Esophagus muscularis mucosa (tissue), 4 donors: ENCODE data around the gene F10. TPM values are rescaled to one million over a fixed set of nuclear protein-coding genes. Genes with fewer than 3 reads are reported as not detected.

ENCODE experiments used
- DNase-seq: peaks from one replicate; pipeline ENCODE4 v3.0.0-alpha.2; 2017; ENCODE audit errors: extremely low spot score
- H3K27ac ChIP-seq, 4 donors: fragments of 200-600 bp; sonication (generic); replicated peaks in 1 of 4; 1 replicate in 3 of 4; 2 replicates in 1 of 4; pipeline ENCODE4 v1.5.1; 2016 to 2019; ENCODE audit warnings: mild to moderate bottlenecking in 1 of 4
- H3K27me3 ChIP-seq, 4 donors: fragments of 200-600 bp; sonication (generic); one replicate each; pipeline versions ENCODE4 v1.5.1 to v1.6.0; 2016 to 2019
- H3K36me3 ChIP-seq, 4 donors: fragments of 200-600 bp; sonication (generic); one replicate each; pipeline ENCODE4 v1.5.1; 2016 to 2019
- H3K4me1 ChIP-seq, 4 donors: fragments of 200-600 bp; sonication (generic); one replicate each; pipeline ENCODE4 v1.5.1; 2016 to 2019
- H3K4me3 ChIP-seq, 4 donors: fragments of 200-600 bp; sonication (generic); 1 replicate in 2 of 4; 2 replicates in 2 of 4; pipeline ENCODE4 v1.5.1; 2016 to 2019; ENCODE audit warnings: mild to moderate bottlenecking in 4 of 4, moderate library complexity in 1 of 4
- H3K9me3 ChIP-seq, 4 donors: fragments of 200-600 bp; sonication (generic); 1 replicate in 3 of 4; 2 replicates in 1 of 4; pipeline ENCODE4 v1.5.1; 2016 to 2019
- CTCF ChIP-seq, 3 experiments: fragments of 200-600 bp in 2 of 3; fragments of 450-650 bp in 1 of 3; sonication (generic) in 2 of 3; IDR thresholded peaks; one replicate each; pipeline ENCODE4 v1.5.1; 2017 to 2019; ENCODE audit warnings: antibody characterized with exemption in 3 of 3, mild to moderate bottlenecking in 2 of 3, moderate library complexity in 1 of 3
- EP300 ChIP-seq: sonication (generic); formaldehyde crosslinking; IDR thresholded peaks from one replicate; pipeline ENCODE4 v1.6.1; 2017; ENCODE audit warnings: antibody characterized with exemption
- POLR2A ChIP-seq: fragments of 450-650 bp; IDR thresholded peaks from one replicate; pipeline ENCODE4 v1.6.1; 2017; ENCODE audit warnings: antibody characterized with exemption, moderate library complexity, mild to moderate bottlenecking, low read depth
- POLR2AphosphoS5 ChIP-seq, 2 donors: sonication (generic); formaldehyde crosslinking; IDR thresholded peaks; one replicate each; pipeline ENCODE4 v1.6.1; 2017; ENCODE audit warnings: antibody characterized with exemption in 2 of 2
- WGBS: methylation state at CpG from one replicate; pipeline ENCODE4 v1.1.5; 2018; 5-methylcytosine and 5-hydroxymethylcytosine counted together
- intact Hi-C: fragments of 100-400 bp; cut with DNase I; formaldehyde crosslinking; loops from one replicate; pipeline ENCODE4 v1.15.1; 2023
- total RNA-seq, 4 donors: library from RNA; depleted of rRNA; stranded (reverse); fragments of >200 nt; gene quantifications; one replicate each; pipeline versions ENCODE4 v1.1.0 to v1.2.1, GENCODE V29; 2016

The F10 gene
- total RNA-seq, 4 donors from 2014 or later = 4.6 to 20.5 (median 11.7) TPM

GRCh38 chr13:113095146-113096051, 27.2 kb upstream of the F10 start:
- no peaks in the 10 kb centered on the region for H3K9me3 ChIP-seq
- no peak overlapping the region for H3K27ac ChIP-seq
- TF ChIP-seq EP300 (no peak), CTCF (IDR thresholded peaks at IDR 0.05) (no peak), POLR2AphosphoS5 (IDR thresholded peaks at IDR 0.05) (no peak), POLR2A (no peak)
- no peak overlapping the region for H3K4me3 ChIP-seq
- H3K36me3 ChIP-seq = peaks cover 0 to 70% (median 8%) of the 10 kb centered on the region in 4 donors
- H3K27me3 ChIP-seq = peaks cover 0 to 44% (median 0%) of the 10 kb centered on the region in 4 donors
- no peak for DNase-seq
- H3K4me1 ChIP-seq = no peaks in the 10 kb centered on the region
- WGBS = 94% methylated on average over 23 of the region's 25 CpGs
- intact Hi-C loops = no loop called here

GRCh38 chr13:113096052-113096744, 26.4 kb upstream of the F10 start:
- intact Hi-C loops = no loop called here
- peaks cover 0 to 62% (median 6%) of the 10 kb centered on the region in 4 donors for H3K36me3 ChIP-seq
- 94% methylated on average over 42 of the region's 61 CpGs for WGBS

DNA sequence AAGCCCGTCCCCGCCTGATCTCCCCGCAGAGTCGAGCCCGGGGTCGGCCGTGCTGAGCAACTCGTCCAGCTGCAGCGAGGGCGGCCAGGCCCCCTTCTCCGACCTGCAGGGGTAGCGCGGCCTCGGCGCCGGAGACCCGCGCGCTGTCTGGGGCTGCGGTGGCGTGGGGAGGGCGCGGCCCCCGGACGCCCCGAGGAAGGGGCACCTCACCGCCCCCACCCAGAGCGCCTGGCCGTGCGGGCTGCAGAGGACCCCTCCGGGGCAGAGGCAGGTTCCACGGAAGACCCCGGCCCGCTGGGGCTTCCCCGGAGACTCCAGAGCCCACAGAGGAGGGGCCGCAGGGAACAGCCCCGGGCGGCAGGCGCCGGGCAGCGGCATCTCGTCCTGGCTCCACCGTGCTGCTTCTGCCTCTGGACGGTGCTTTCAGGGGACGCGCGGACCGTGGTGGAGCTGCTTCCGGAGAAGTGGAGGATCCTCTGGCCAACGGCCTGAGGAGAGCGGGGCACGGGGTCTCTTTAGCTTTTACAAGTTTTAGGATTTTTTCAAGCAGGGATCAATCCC, 25.8 kb upstream of the F10 start:
- Histone ChIP-seq H3K27me3 (peaks cover 0 to 44% (median 0%) of the 10 kb centered on the region in 4 donors), H3K4me3 (no peak overlapping the region), H3K36me3 (peaks cover 0 to 56% (median 6%) of the 10 kb centered on the region in 4 donors), H3K9me3 (no peaks in the 10 kb centered on the region), H3K4me1 (no peaks in the 10 kb centered on the region), H3K27ac (no peak overlapping the region)
- no peak for TF ChIP-seq CTCF (IDR thresholded peaks at IDR 0.05)
- TF ChIP-seq POLR2A = no peak
- TF ChIP-seq EP300 = no peak
- no peak for TF ChIP-seq POLR2AphosphoS5 (IDR thresholded peaks at IDR 0.05)
- DNase-seq = no peak
- intact Hi-C loops = no loop called here
- 91% methylated on average over 9 of the region's 52 CpGs for WGBS

More at GRCh38 chr13:113096052-113096744, 26.4 kb upstream of the F10 start:
- H3K27me3 ChIP-seq = peaks cover 0 to 44% (median 0%) of the 10 kb centered on the region in 4 donors
- TF ChIP-seq POLR2AphosphoS5 (IDR thresholded peaks at IDR 0.05) (no peak), EP300 (no peak), CTCF (IDR thresholded peaks at IDR 0.05) (no peak), POLR2A (no peak)
- H3K4me3 ChIP-seq = no peak overlapping the region
- no peaks in the 10 kb centered on the region for H3K9me3 ChIP-seq
- no peak for DNase-seq
- H3K27ac ChIP-seq = no peak overlapping the region
- H3K4me1 ChIP-seq = no peaks in the 10 kb centered on the region

DNA sequence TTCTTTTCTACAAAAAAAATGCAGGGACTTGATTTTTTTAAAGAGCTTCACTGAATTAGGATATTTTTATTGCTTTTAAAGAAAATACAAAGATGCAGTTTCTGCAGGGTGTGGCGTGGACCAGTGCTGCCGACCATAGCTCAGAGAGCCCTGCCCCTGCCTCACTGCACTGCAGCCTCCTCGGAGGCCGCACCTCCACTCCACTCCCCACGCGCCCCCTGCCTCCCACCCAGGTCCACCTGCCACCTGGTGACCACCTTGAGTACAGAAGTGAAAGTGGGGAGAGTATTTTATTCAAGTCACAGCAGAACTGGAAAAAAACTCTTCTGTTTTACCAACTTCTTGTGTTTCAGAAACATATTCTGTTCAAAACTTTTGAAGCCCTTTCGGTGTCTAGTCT, 24.9 kb upstream of the F10 start:
- H3K9me3 ChIP-seq = no peaks in the 10 kb centered on the region
- H3K4me1 ChIP-seq = no peaks in the 10 kb centered on the region
- H3K4me3 ChIP-seq = no peak overlapping the region
- H3K27ac ChIP-seq = no peak overlapping the region
- intact Hi-C loops = no loop called here
- no peak for DNase-seq
- peaks cover 0 to 53% (median 6%) of the 10 kb centered on the region in 4 donors for H3K36me3 ChIP-seq
- peaks cover 0 to 44% (median 0%) of the 10 kb centered on the region in 4 donors for H3K27me3 ChIP-seq
- no peak for TF ChIP-seq POLR2A
- no peak for TF ChIP-seq CTCF (IDR thresholded peaks at IDR 0.05)
- TF ChIP-seq POLR2AphosphoS5 (IDR thresholded peaks at IDR 0.05) = no peak
- no peak for TF ChIP-seq EP300
- 85% methylated on average over 7 of the region's 7 CpGs for WGBS
